Measurements from ENCODE around the gene LONRF2.

LONRF2 gene

DNA sequence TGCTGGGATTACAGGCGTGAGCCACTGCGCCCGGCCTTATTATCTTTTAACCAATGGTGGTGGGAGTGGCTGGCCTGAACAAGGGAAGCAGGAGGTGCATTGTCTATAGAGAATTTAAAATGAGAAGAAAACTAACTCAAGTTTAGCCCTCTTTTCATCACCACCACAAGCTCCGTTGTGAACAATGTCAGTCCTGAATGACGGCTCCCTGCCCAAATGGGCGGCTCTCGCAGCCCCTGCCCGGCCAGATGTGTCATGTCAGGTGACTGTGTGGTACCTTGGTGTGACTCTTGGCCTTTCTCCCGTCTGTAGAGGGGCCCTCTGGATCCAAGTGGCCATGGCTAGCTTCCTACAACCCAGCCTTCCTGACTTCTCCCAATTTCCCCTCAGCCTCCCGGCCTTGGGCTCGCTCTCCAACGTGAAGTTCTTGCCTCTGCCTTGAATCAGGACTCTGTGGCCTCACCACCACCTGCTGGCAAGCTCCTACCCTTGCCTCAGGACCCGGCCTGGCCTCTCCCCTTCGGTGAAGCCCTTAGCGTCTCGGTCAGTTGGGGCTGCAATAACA lies 67.6 kb downstream of the LONRF2 start:
- no peaks in the 10 kb centered on the region for H3K27me3 ChIP-seq (ENCODE audit: insufficient read depth, poor library complexity, severe bottlenecking)
- TF ChIP-seq GABPA (IDR thresholded peaks at IDR 0.05; ENCODE audit: low read depth) (no peak), SPI1 (IDR thresholded peaks at IDR 0.05; ENCODE audit: borderline replicate concordance, low read depth) (no peak), POLR2AphosphoS5 (IDR thresholded peaks at IDR 0.05; ENCODE audit: low read depth) (no peak)
- TF ChIP-seq, protein P1, sequence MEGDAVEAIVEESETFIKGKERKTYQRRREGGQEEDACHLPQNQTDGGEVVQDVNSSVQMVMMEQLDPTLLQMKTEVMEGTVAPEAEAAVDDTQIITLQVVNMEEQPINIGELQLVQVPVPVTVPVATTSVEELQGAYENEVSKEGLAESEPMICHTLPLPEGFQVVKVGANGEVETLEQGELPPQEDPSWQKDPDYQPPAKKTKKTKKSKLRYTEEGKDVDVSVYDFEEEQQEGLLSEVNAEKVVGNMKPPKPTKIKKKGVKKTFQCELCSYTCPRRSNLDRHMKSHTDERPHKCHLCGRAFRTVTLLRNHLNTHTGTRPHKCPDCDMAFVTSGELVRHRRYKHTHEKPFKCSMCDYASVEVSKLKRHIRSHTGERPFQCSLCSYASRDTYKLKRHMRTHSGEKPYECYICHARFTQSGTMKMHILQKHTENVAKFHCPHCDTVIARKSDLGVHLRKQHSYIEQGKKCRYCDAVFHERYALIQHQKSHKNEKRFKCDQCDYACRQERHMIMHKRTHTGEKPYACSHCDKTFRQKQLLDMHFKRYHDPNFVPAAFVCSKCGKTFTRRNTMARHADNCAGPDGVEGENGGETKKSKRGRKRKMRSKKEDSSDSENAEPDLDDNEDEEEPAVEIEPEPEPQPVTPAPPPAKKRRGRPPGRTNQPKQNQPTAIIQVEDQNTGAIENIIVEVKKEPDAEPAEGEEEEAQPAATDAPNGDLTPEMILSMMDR (IDR thresholded peaks at IDR 0.05; ENCODE audit: insufficient read depth, low read length): no peak
- TF ChIP-seq, protein P2, sequence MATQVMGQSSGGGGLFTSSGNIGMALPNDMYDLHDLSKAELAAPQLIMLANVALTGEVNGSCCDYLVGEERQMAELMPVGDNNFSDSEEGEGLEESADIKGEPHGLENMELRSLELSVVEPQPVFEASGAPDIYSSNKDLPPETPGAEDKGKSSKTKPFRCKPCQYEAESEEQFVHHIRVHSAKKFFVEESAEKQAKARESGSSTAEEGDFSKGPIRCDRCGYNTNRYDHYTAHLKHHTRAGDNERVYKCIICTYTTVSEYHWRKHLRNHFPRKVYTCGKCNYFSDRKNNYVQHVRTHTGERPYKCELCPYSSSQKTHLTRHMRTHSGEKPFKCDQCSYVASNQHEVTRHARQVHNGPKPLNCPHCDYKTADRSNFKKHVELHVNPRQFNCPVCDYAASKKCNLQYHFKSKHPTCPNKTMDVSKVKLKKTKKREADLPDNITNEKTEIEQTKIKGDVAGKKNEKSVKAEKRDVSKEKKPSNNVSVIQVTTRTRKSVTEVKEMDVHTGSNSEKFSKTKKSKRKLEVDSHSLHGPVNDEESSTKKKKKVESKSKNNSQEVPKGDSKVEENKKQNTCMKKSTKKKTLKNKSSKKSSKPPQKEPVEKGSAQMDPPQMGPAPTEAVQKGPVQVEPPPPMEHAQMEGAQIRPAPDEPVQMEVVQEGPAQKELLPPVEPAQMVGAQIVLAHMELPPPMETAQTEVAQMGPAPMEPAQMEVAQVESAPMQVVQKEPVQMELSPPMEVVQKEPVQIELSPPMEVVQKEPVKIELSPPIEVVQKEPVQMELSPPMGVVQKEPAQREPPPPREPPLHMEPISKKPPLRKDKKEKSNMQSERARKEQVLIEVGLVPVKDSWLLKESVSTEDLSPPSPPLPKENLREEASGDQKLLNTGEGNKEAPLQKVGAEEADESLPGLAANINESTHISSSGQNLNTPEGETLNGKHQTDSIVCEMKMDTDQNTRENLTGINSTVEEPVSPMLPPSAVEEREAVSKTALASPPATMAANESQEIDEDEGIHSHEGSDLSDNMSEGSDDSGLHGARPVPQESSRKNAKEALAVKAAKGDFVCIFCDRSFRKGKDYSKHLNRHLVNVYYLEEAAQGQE (IDR thresholded peaks at IDR 0.05; ENCODE audit: insufficient replicate concordance, low read depth): no peak
- no peak overlapping the region for H3K4me3 ChIP-seq (replicated peaks; ENCODE audit: insufficient read depth, low read length)
- no peak for DNase-seq (ENCODE audit: low read depth in 1 of 2, low spot score in 1 of 2)
- H3K27ac ChIP-seq (replicated peaks): no peak overlapping the region

DNA sequence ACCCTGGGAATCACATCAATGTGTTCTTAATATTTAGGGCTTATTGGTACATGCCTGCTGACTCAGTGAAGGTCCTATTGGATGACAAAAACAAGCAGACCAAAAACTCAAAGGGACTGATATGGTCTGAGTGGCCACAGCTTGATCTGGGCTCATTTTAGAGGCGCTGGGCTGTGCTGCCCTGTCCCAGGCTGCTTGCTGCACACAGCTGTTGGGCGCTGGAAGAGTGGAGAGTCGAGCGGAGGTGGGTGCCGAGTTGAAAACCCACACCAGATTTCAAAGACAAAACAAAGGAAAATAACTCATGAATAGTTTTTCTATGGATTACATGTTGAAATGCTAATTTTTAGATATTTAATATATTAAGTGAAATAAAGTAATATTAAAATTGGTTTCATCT lies 68.5 kb downstream of the LONRF2 start:
- Histone ChIP-seq H3K27me3 (ENCODE audit: insufficient read depth, poor library complexity, severe bottlenecking) (no peaks in the 10 kb centered on the region), H3K4me3 (replicated peaks; ENCODE audit: insufficient read depth, low read length) (no peak overlapping the region), H3K27ac (replicated peaks) (no peak overlapping the region)
- TF ChIP-seq SPI1 (IDR thresholded peaks at IDR 0.05; ENCODE audit: borderline replicate concordance, low read depth) (no peak), POLR2AphosphoS5 (IDR thresholded peaks at IDR 0.05; ENCODE audit: low read depth) (no peak), GABPA (IDR thresholded peaks at IDR 0.05; ENCODE audit: low read depth) (no peak)
- TF ChIP-seq, protein P1 (IDR thresholded peaks at IDR 0.05; ENCODE audit: insufficient read depth, low read length): no peak
- TF ChIP-seq, protein P2 (IDR thresholded peaks at IDR 0.05; ENCODE audit: insufficient replicate concordance, low read depth): no peak
- no peak for DNase-seq (ENCODE audit: low read depth in 1 of 2, low spot score in 1 of 2)

DNA sequence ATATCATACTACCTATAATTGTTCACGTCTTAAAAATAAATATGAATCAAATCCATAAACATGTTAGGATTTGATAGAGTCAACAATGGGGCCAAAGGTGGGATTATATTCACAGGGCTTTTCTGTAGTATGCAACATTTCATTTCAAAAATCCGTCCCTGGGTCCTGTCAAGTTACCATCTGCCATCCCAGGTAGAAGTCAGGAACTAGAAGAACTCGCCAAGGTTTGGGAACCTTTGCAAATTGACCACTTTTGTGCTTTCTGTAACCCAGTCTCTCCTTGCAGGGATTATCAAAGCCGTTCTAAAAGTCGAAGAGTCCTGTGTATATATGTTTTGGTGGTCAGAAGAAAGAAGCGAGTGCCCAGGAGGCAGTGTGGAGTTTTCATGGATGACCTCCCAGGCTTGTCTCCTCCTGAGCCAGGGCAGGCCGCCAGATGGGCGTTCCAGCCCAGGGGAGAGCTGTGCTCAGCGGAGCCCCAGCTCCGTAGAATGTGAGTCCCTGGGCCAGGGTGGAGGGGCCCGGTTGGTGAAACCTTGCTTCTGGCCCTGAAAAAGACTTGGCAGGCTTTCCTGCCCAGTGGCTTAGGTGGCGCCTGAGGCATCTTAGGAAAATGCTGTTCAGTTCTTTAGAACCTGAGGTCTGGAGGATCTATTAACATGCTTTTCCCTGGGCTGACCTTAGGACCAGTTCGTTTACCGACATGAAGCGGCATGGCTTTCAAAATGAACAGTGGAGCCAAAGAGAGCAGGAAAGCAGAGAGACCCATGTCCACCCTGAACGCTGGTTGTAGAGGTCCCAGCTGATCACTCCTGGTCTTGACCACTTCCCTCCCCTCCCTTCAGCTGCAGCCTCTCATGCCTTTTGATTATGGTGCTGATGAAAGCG lies 69.2 kb downstream of the LONRF2 start:
- no peak overlapping the region for H3K27ac ChIP-seq (replicated peaks)
- no peak for DNase-seq (ENCODE audit: low read depth in 1 of 2, low spot score in 1 of 2)
- H3K4me3 ChIP-seq (replicated peaks; ENCODE audit: insufficient read depth, low read length): no peak overlapping the region
- H3K27me3 ChIP-seq (ENCODE audit: insufficient read depth, poor library complexity, severe bottlenecking): no peaks in the 10 kb centered on the region
- TF ChIP-seq SPI1 (IDR thresholded peaks at IDR 0.05; ENCODE audit: borderline replicate concordance, low read depth) (no peak), POLR2AphosphoS5 (IDR thresholded peaks at IDR 0.05; ENCODE audit: low read depth) (no peak), GABPA (IDR thresholded peaks at IDR 0.05; ENCODE audit: low read depth) (no peak)
- TF ChIP-seq, protein P1 (IDR thresholded peaks at IDR 0.05; ENCODE audit: insufficient read depth, low read length): no peak
- TF ChIP-seq, protein P2 (IDR thresholded peaks at IDR 0.05; ENCODE audit: insufficient replicate concordance, low read depth): no peak

Data from HL-60 (cell line).